GM12801 (cell line): Measurements from ENCODE around the gene ZSWIM6.

Source experiments
- CTCF ChIP-seq: IDR thresholded peaks from one replicate; pipeline ENCODE4 v1.5.1; 2011; ENCODE audit warnings: control low read depth; ENCODE audit not compliant: insufficient read length; ENCODE audit errors: extremely low read depth

The ZSWIM6 gene

DNA sequence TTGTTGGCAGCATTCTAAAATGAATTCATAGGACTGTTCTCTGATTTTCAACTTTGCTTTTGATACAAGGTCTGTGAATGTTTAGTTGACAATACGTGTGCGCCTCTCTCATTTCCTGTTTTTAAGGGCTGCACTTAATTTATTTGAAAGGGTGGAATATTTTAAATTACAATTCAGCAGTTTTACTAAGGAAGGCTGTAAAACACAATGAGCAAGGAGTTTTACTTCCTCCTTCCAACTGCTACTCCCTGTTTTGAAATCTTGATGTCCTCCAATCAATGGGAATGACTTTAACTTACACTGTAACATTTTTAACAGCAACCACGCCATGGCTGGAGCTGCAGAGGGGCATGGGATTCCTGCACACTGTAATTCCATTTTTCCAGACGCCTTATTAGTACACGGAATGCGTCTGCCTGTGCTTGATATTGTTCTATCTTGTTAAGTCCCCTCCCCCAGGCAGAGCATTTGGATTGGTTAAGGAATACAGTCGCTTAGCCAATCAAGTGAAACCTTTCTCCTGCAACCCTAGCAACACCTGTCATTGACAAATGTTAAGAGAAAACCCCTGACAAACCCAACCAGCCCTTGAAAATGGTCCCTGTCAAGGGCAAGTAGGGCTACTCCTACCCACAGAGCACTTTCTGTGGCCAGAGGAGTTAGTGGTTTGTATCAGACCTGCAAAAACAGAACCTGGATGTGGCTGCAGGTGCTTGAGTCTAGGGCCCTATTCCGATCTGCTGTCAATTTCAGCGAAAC lies 12.5 kb upstream of the ZSWIM6 start:
- no peak for TF ChIP-seq CTCF

- no peak for TF ChIP-seq CTCF
Measured at GRCh38 chr5:61320860-61321259, 11.2 kb upstream of the ZSWIM6 start.

GRCh38 chr5:61321669-61322068 lies 10.4 kb upstream of the ZSWIM6 start:
- TF ChIP-seq CTCF, result no peak

- TF ChIP-seq CTCF, result no peak
Measured at GRCh38 chr5:61322738-61323725, 9.0 kb upstream of the ZSWIM6 start.

- no peak for TF ChIP-seq CTCF
Measured at GRCh38 chr5:61327760-61328753, 4.0 kb upstream of the ZSWIM6 start.

DNA sequence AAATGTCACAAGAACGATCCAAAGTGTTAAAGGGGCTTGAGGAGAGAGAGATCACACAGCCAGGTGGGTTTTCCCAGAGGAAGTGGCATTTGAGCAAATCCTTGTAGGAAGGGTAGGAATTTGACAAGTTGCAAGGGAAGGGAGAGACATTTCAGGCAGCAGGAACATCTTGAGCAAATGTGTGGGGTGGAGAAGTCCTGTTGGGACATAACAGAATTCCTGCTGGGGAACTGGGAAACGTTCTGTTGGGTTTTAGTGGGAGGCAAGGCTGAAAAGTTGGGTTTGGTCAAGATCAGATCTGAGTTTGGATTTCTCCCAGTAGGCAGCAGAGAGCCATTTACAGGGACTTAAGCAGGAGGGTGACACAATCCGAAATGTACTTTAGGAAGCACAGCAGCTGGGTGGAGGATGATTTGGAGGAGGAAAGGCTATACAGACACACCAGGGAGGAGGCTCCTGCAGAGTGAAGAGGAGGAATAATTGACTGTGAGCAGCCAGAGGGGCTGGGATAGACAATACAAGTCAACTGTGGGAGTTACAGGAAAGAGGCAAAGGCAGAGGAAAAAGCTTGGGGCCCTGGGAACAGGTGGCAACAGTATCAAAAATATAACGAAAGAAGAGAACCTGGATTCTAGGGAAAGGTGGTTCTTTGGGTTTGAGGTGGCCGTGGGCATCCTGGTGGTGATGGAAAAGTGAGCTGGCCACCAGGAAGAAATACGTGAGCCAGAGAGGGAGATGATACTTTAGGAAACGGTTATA lies 3.1 kb upstream of the ZSWIM6 start:
- no peak for TF ChIP-seq CTCF
